ENCODE data around the gene SLC35B2.
"Not testable (repeated sequence)": the region's sequence is repeated elsewhere in the genome, so short reads cannot be mapped to it uniquely, and the experiment has no call there.

The SLC35B2 gene

GRCh38 chr6:44232676-44233566 lies 24.4 kb downstream of the SLC35B2 start:
- DNase-seq, result no peak

GRCh38 chr6:44231426-44231825 lies 25.9 kb downstream of the SLC35B2 start:
- not testable (repeated sequence) for DNase-seq

GRCh38 chr6:44230034-44230675 lies 27.2 kb downstream of the SLC35B2 start:
- no peak for DNase-seq

GRCh38 chr6:44229376-44230033 lies 27.8 kb downstream of the SLC35B2 start:
- DNase-seq, result no peak

- DNase-seq, result no peak
These were observed 28.5 kb downstream of the SLC35B2 start for GRCh38 chr6:44228836-44229235.

- DNase-seq, result no peak
These were observed 28.9 kb downstream of the SLC35B2 start for GRCh38 chr6:44228433-44228832.

GRCh38 chr6:44228031-44228430 lies 29.3 kb downstream of the SLC35B2 start:
- DNase-seq, result no peak

- no peak for DNase-seq
These were observed 30.1 kb downstream of the SLC35B2 start for GRCh38 chr6:44227148-44227793.

- no peak for DNase-seq
These were observed 30.8 kb downstream of the SLC35B2 start for GRCh38 chr6:44226368-44227147.

GRCh38 chr6:44225579-44226325 lies 31.6 kb downstream of the SLC35B2 start:
- no peak for DNase-seq

- no peak for DNase-seq
These were observed 32.4 kb downstream of the SLC35B2 start for GRCh38 chr6:44224965-44225305.

GRCh38 chr6:44224029-44224964 lies 33.0 kb downstream of the SLC35B2 start:
- no peak for DNase-seq

- DNase-seq, result peak; percentile 38
These were observed 33.9 kb downstream of the SLC35B2 start, which contains the start of gene SLC29A1 for GRCh38 chr6:44223319-44224028. TSS of gene SLC29A1 (plus strand) at chr6:44223595. CDS start at chr6:44227314, 3,719 bp downstream.

GRCh38 chr6:44222486-44223318 lies 34.6 kb downstream of the SLC35B2 start:
- DNase-seq, result no peak

- no peak for DNase-seq
These were observed 35.4 kb downstream of the SLC35B2 start for GRCh38 chr6:44221961-44222335.

- peak; percentile 60 for DNase-seq
These were observed 35.9 kb downstream of the SLC35B2 start for GRCh38 chr6:44221291-44221960.

GRCh38 chr6:44220913-44221290 lies 36.4 kb downstream of the SLC35B2 start:
- no peak for DNase-seq

Measured in NCI-H1694 treated with DMSO at 0.1 percent for 48 hours (cell line).